PC-3 (cell line): ENCODE measurements around the gene ANKRD53.

Experiments
- EZH2 ChIP-seq: fragments of 300-600 bp; sonication (generic); IDR thresholded peaks from one replicate; pipeline ENCODE4 v1.6.1; 2017; ENCODE audit warnings: antibody characterized with exemption, mild to moderate bottlenecking, low read length; ENCODE audit not compliant: unreplicated experiment
- EZH2phosphoT487 ChIP-seq: fragments of 300-600 bp; sonication (generic); IDR thresholded peaks from 2 replicates; pipeline ENCODE4 v1.6.1; 2018; ENCODE audit warnings: mild to moderate bottlenecking, antibody characterized with exemption, low read length, borderline replicate concordance
- TF ChIP-seq, protein P1 (sequence below): fragments of 300-600 bp; sonication (generic); conservative IDR thresholded peaks from 2 replicates; pipeline ENCODE4 v1.5.1; 2017; ENCODE audit warnings: antibody characterized with exemption, low read depth, mild to moderate bottlenecking, low read length

- TF ChIP-seq, protein P1, sequence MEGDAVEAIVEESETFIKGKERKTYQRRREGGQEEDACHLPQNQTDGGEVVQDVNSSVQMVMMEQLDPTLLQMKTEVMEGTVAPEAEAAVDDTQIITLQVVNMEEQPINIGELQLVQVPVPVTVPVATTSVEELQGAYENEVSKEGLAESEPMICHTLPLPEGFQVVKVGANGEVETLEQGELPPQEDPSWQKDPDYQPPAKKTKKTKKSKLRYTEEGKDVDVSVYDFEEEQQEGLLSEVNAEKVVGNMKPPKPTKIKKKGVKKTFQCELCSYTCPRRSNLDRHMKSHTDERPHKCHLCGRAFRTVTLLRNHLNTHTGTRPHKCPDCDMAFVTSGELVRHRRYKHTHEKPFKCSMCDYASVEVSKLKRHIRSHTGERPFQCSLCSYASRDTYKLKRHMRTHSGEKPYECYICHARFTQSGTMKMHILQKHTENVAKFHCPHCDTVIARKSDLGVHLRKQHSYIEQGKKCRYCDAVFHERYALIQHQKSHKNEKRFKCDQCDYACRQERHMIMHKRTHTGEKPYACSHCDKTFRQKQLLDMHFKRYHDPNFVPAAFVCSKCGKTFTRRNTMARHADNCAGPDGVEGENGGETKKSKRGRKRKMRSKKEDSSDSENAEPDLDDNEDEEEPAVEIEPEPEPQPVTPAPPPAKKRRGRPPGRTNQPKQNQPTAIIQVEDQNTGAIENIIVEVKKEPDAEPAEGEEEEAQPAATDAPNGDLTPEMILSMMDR, result no peak
- no peak for TF ChIP-seq EZH2
- TF ChIP-seq EZH2phosphoT487, result no peak
Observed at GRCh38 chr2:70979180-70979488, 704 bp downstream of the ANKRD53 start.
